ENCODE data around the gene ARMC3. TPM values are rescaled to one million over a fixed set of nuclear protein-coding genes. Genes with fewer than 3 reads are reported as not detected.

Gene ARMC3
- total RNA-seq, 6 experiments from 2014 or later, result not detected

DNA sequence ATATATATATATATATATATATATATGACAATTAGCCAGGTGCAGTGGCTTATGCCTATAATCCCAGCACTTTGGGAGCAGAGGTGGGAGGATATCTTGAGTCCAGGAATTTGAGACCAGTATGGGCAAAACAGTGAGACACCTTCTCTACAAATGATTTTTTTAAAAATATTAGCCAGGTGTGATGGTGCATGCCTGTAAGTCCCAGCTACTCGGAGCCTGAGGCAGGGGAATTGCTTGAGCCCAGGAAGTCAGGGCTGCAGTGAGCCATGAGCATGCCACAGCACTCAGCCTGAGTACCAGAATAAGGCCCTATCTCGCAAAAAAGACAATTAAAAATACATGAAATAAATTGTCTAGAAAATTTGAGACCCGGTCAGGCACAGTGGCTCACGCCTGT, 120.3 kb downstream of the ARMC3 start:
- Mint-ChIP-seq H3K27me3 (ENCODE audit: insufficient read depth) (peaks cover 12% of the 10 kb centered on the region), H3K9me3 (no peaks in the 10 kb centered on the region), H3K4me1 (ENCODE audit: low read depth) (peaks cover 7% of the 10 kb centered on the region), H3K36me3 (ENCODE audit: low read depth) (no peaks in the 10 kb centered on the region), H3K27ac (no peak overlapping the region), H3K4me3 (no peak overlapping the region)
- TF ChIP-seq, protein P1, sequence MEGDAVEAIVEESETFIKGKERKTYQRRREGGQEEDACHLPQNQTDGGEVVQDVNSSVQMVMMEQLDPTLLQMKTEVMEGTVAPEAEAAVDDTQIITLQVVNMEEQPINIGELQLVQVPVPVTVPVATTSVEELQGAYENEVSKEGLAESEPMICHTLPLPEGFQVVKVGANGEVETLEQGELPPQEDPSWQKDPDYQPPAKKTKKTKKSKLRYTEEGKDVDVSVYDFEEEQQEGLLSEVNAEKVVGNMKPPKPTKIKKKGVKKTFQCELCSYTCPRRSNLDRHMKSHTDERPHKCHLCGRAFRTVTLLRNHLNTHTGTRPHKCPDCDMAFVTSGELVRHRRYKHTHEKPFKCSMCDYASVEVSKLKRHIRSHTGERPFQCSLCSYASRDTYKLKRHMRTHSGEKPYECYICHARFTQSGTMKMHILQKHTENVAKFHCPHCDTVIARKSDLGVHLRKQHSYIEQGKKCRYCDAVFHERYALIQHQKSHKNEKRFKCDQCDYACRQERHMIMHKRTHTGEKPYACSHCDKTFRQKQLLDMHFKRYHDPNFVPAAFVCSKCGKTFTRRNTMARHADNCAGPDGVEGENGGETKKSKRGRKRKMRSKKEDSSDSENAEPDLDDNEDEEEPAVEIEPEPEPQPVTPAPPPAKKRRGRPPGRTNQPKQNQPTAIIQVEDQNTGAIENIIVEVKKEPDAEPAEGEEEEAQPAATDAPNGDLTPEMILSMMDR (IDR thresholded peaks at IDR 0.05), result no peak
- no peak for DNase-seq

DNA sequence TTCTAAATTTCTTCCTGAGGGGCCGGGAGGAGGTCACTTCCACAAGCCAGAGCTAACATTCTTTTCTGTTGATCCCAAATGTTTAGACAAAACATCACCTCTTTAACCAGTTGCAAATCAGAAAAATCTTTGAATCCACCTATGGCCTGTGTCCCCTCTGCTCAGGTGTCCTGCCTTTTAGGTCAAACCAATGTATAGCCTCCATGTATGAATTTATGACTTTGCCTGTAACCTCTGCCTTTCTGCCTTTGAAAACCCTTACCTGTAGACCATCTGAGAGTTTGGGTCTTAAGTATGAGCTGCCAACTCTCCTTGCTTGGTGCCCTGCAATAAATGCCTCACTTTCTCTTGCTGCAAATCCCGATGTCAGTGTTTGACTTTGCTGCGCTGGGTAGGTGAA, 123.4 kb downstream of the ARMC3 start:
- TF ChIP-seq, protein P1 (IDR thresholded peaks at IDR 0.05), result no peak
- no peaks in the 10 kb centered on the region for H3K9me3 Mint-ChIP-seq
- H3K4me1 Mint-ChIP-seq (ENCODE audit: low read depth), result peaks cover 7% of the 10 kb centered on the region
- no peak overlapping the region for H3K4me3 Mint-ChIP-seq
- H3K27me3 Mint-ChIP-seq (ENCODE audit: insufficient read depth), result peaks cover 12% of the 10 kb centered on the region
- DNase-seq, result no peak
- H3K27ac Mint-ChIP-seq, result no peak overlapping the region
- no peaks in the 10 kb centered on the region for H3K36me3 Mint-ChIP-seq (ENCODE audit: low read depth)

DNA sequence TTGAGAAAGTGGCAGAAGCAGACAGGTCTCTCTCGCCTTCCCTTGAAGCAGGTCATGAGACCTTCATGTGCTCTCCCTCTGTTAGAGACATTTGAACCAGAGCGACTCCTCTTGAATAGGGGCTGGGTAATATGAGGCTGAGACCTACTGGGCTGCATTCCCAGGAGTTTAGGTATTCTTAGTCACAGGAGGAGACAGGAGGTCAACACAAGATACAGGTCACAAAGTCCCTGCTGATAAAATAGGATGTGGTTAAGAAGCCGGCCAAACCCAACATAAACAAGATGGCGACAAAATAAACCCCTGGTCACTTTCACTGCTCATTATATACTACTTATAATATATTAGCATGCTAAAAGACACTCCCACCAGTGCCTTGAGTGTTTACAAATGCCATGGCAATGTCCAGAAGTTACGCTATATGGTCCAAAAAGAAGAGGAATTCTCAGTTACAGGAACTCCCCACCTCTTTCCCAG, 124.0 kb downstream of the ARMC3 start:
- H3K36me3 Mint-ChIP-seq (ENCODE audit: low read depth), result no peaks in the 10 kb centered on the region
- H3K4me1 Mint-ChIP-seq (ENCODE audit: low read depth), result peaks cover 7% of the 10 kb centered on the region
- H3K4me3 Mint-ChIP-seq, result no peak overlapping the region
- H3K27ac Mint-ChIP-seq, result no peak overlapping the region
- TF ChIP-seq, protein P1 (IDR thresholded peaks at IDR 0.05), result no peak
- peaks cover 12% of the 10 kb centered on the region for H3K27me3 Mint-ChIP-seq (ENCODE audit: insufficient read depth)
- DNase-seq, result no peak
- no peaks in the 10 kb centered on the region for H3K9me3 Mint-ChIP-seq

DNA sequence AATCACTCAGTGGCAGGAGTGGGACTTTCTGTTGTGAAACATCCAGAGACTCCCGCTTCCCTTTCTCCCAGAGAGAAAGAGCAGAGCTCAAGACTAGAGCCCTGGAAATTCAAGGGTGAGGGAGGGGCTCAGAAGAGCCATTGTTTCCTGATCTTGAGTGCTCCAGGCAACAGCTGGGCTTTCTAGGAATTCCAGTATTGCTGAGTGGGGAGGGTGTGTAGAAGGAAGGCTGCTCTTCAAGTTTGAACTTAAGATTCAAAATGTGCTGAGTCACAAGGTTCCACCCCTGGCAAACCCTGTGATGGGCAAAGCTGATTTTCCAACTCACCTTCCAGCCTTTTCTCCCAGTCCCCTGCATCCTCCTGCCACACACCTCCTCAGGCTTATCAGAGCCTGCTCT, 125.2 kb downstream of the ARMC3 start:
- H3K27ac Mint-ChIP-seq, result no peak overlapping the region
- no peaks in the 10 kb centered on the region for H3K36me3 Mint-ChIP-seq (ENCODE audit: low read depth)
- H3K4me1 Mint-ChIP-seq (ENCODE audit: low read depth), result no peaks in the 10 kb centered on the region
- H3K27me3 Mint-ChIP-seq (ENCODE audit: insufficient read depth), result peaks cover 17% of the 10 kb centered on the region
- no peak for DNase-seq
- TF ChIP-seq, protein P1 (IDR thresholded peaks at IDR 0.05), result no peak
- no peaks in the 10 kb centered on the region for H3K9me3 Mint-ChIP-seq
- H3K4me3 Mint-ChIP-seq, result no peak overlapping the region

DNA sequence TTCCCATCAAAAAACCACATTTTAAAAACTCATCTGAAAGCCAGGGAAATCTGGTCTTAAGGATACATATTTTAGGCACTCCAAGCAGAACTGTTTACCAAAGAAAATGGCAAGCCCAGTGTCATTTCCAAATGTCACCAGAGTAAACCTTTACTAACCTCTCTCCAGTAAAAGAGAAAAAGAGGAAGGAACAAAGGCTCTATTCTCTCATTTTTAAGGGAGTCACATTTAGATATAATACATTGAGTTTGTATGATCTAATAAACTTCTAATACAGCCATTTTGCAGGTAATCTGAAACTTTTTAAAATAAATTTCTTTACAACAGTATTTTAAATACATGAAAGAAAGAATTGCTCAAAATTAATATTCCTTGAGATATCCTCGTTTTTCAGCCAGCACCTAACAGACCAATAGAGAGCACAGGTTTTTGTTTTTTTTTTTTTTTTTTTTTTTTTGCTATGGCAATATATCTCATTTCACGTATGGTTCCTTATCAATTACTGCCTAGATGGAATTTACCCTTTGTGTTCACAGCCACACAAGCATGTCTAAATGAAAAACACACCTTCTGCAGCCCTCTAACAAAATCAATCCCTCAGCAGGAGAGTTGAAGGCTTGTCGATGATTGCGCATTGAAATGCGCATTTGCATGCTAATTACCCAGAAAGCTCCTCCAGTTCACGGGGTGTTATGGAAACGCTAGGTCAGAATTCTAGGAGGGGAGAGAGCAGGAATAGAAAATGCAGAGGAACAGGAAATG, 127.8 kb downstream of the ARMC3 start:
- Mint-ChIP-seq H3K4me1 (ENCODE audit: low read depth) (no peaks in the 10 kb centered on the region), H3K4me3 (no peak overlapping the region), H3K27me3 (ENCODE audit: insufficient read depth) (peaks cover 18% of the 10 kb centered on the region), H3K27ac (no peak overlapping the region), H3K36me3 (ENCODE audit: low read depth) (no peaks in the 10 kb centered on the region), H3K9me3 (no peaks in the 10 kb centered on the region)
- TF ChIP-seq, protein P1 (IDR thresholded peaks at IDR 0.05), result no peak
- DNase-seq, result no peak
